H9 (cell line): ENCODE data around the gene PODNL1. TPM values are rescaled to one million over a fixed set of nuclear protein-coding genes. Genes with fewer than 3 reads are reported as not detected.

Experiments
- DNase-seq: peaks from one replicate; pipeline ENCODE4 v3.0.0-alpha.2; 2017
- H2AFZ ChIP-seq: one replicate; pipeline ENCODE4 v1.6.1; 2013; ENCODE audit warnings: mild to moderate bottlenecking, low read length, control low read depth, moderate library complexity
- H2AK5ac ChIP-seq: 2 replicates; pipeline ENCODE4 v1.6.1; 2013; ENCODE audit warnings: low read length, control low read depth, mixed read lengths; ENCODE audit not compliant: insufficient read length
- H2BK120ac ChIP-seq: one replicate; pipeline ENCODE4 v1.6.1; 2013; ENCODE audit warnings: low read depth, mild to moderate bottlenecking, low read length, control low read depth, inconsistent platforms; ENCODE audit not compliant: poor library complexity, severe bottlenecking
- H2BK12ac ChIP-seq: 2 replicates; pipeline ENCODE4 v1.6.1; 2013; ENCODE audit warnings: low read length, control low read depth, mixed read lengths, low read depth; ENCODE audit not compliant: insufficient read length
- H2BK15ac ChIP-seq: 2 replicates; pipeline ENCODE4 v1.6.1; 2013; ENCODE audit warnings: low read depth, low read length, control low read depth
- H2BK20ac ChIP-seq: one replicate; pipeline ENCODE4 v1.6.1; 2013; ENCODE audit warnings: low read depth, mild to moderate bottlenecking, low read length, control low read depth, inconsistent platforms; ENCODE audit not compliant: poor library complexity, severe bottlenecking
- H2BK5ac ChIP-seq: 2 replicates; pipeline ENCODE4 v1.6.1; 2013; ENCODE audit warnings: low read length, control low read depth, mixed read lengths; ENCODE audit not compliant: insufficient read length
- H3K14ac ChIP-seq: 2 replicates; pipeline ENCODE4 v1.6.1; 2013; ENCODE audit warnings: low read length, control low read depth; ENCODE audit not compliant: insufficient read depth
- H3K18ac ChIP-seq: 2 replicates; pipeline ENCODE4 v1.6.1; 2013; ENCODE audit warnings: low read depth, mild to moderate bottlenecking, mixed read lengths, low read length, control low read depth; ENCODE audit not compliant: insufficient read length
- H3K23ac ChIP-seq: 2 replicates; pipeline ENCODE4 v1.6.1; 2013; ENCODE audit warnings: low read length, control low read depth, mixed read lengths, low read depth; ENCODE audit not compliant: insufficient read length
- H3K23me2 ChIP-seq: 2 replicates; pipeline ENCODE4 v1.6.1; 2013; ENCODE audit warnings: low read depth, mild to moderate bottlenecking, mixed read lengths, low read length, control low read depth; ENCODE audit not compliant: insufficient read length, poor library complexity, severe bottlenecking
- H3K27ac ChIP-seq: 2 replicates; pipeline ENCODE4 v1.5.1; 2013; ENCODE audit warnings: low read length, control low read depth, mixed read lengths, low read depth; ENCODE audit not compliant: insufficient read length
- H3K27me3 ChIP-seq: 2 replicates; pipeline ENCODE4 v1.6.1; 2013; ENCODE audit warnings: low read length, control low read depth, inconsistent platforms; ENCODE audit not compliant: insufficient read depth
- H3K4ac ChIP-seq: 2 replicates; pipeline ENCODE4 v1.6.1; 2013; ENCODE audit warnings: low read depth, mild to moderate bottlenecking, control low read depth, inconsistent platforms, low read length, moderate library complexity
- H3K4me1 ChIP-seq: 2 replicates; pipeline ENCODE4 v1.6.1; 2013; ENCODE audit warnings: low read length, control low read depth, inconsistent platforms; ENCODE audit not compliant: insufficient read depth
- H3K4me2 ChIP-seq: 2 replicates; pipeline ENCODE4 v1.6.1; 2013; ENCODE audit warnings: low read length, control low read depth, mixed read lengths; ENCODE audit not compliant: insufficient read length, insufficient read depth
- H3K56ac ChIP-seq: 2 replicates; pipeline ENCODE4 v1.6.1; 2013; ENCODE audit warnings: low read depth, mild to moderate bottlenecking, mixed read lengths, low read length, control low read depth; ENCODE audit not compliant: insufficient read length
- H3K79me1 ChIP-seq: 2 replicates; pipeline ENCODE4 v1.6.1; 2013; ENCODE audit warnings: low read depth, mild to moderate bottlenecking, moderate library complexity, low read length, control low read depth, inconsistent platforms; ENCODE audit not compliant: insufficient read depth, poor library complexity, severe bottlenecking
- H3K79me2 ChIP-seq: 2 replicates; pipeline ENCODE4 v1.6.1; 2013; ENCODE audit warnings: low read length, control low read depth, inconsistent platforms; ENCODE audit not compliant: insufficient read depth
- H3K9ac ChIP-seq: 2 replicates; pipeline ENCODE4 v1.6.1; 2013; ENCODE audit warnings: low read length, control low read depth, mixed read lengths; ENCODE audit not compliant: insufficient read length; ENCODE audit errors: extremely low read depth
- H3K9me3 ChIP-seq: one replicate; pipeline ENCODE4 v1.6.1; 2013; ENCODE audit warnings: low read depth, low read length, inconsistent platforms; ENCODE audit not compliant: control insufficient read depth
- H3T11ph ChIP-seq: one replicate; pipeline ENCODE4 v1.6.1; 2013; ENCODE audit warnings: mild to moderate bottlenecking, low read length, control low read depth, inconsistent platforms
- H4K20me1 ChIP-seq: one replicate; pipeline ENCODE4 v1.6.1; 2013; ENCODE audit not compliant: control insufficient read depth, insufficient read length, insufficient read depth
- H4K5ac ChIP-seq: 2 replicates; pipeline ENCODE4 v1.6.1; 2013; ENCODE audit warnings: low read depth, mild to moderate bottlenecking, mixed read lengths, low read length, control low read depth; ENCODE audit not compliant: insufficient read length
- H4K8ac ChIP-seq: replicated peaks from 2 replicates; pipeline ENCODE4 v1.6.1; 2013; ENCODE audit warnings: low read length, control low read depth, mixed read lengths, low read depth; ENCODE audit not compliant: insufficient read length
- H4K91ac ChIP-seq: 2 replicates; pipeline ENCODE4 v1.6.1; 2013; ENCODE audit warnings: low read depth, mild to moderate bottlenecking, moderate library complexity, mixed read lengths, low read length, control low read depth; ENCODE audit not compliant: insufficient read length
- H3K27ac Mint-ChIP-seq, 3 experiments: 2 replicates in 2 of 3; 3 replicates in 1 of 3; pipeline ENCODE4 v1.8.0; 2020 to 2021; ENCODE audit warnings: mixed read lengths in 3 of 3, mild to moderate bottlenecking in 1 of 3, moderate library complexity in 1 of 3
- H3K27me3 Mint-ChIP-seq: 2 replicates; pipeline ENCODE4 v1.8.0; 2021; ENCODE audit warnings: low read depth, mild to moderate bottlenecking, moderate library complexity, mixed read lengths
- H3K36me3 Mint-ChIP-seq, 3 experiments: 2 replicates in 2 of 3; 3 replicates in 1 of 3; pipeline ENCODE4 v1.8.0; 2020 to 2021; ENCODE audit warnings: low read depth in 3 of 3, mixed read lengths in 3 of 3; ENCODE audit not compliant: insufficient read depth in 1 of 3
- H3K4me1 Mint-ChIP-seq, 2 experiments: 2 replicates each; pipeline ENCODE4 v1.8.0; 2020; ENCODE audit warnings: mixed read lengths in 2 of 2
- H3K4me3 Mint-ChIP-seq, 2 experiments: 2 replicates in 1 of 2; 3 replicates in 1 of 2; pipeline ENCODE4 v1.8.0; 2020 to 2021; ENCODE audit warnings: mild to moderate bottlenecking in 2 of 2, mixed read lengths in 2 of 2, moderate library complexity in 1 of 2
- H3K9me3 Mint-ChIP-seq, 2 experiments: 2 replicates in 1 of 2; 3 replicates in 1 of 2; pipeline ENCODE4 v1.8.0; 2020; ENCODE audit warnings: mild to moderate bottlenecking in 2 of 2, mixed read lengths in 2 of 2, moderate library complexity in 1 of 2
- WGBS: extraction: QIAGEN DNeasy Blood & Tissue Kit; methylation state at CpG from one replicate; pipeline ENCODE4 v1.1.7; 2013; ENCODE audit warnings: missing lambda C conversion rate, low lambda C conversion rate, mixed read lengths; ENCODE audit not compliant: insufficient read length; ENCODE audit errors: extremely low coverage; 5-methylcytosine and 5-hydroxymethylcytosine counted together
- total RNA-seq: library from RNA; stranded (reverse); gene quantifications from 2 replicates; pipeline ENCODE4 v1.2.1, GENCODE V29; 2021
- TF ChIP-seq, protein P1 (sequence below): fragments of 200-600 bp; sonication (generic); conservative IDR thresholded peaks from 3 replicates; pipeline ENCODE4 v1.8.0; 2021; ENCODE audit warnings: antibody characterized with exemption, mild to moderate bottlenecking

The PODNL1 gene
- total RNA-seq, 1 experiment from 2014 or later, result 0.68 TPM

DNA sequence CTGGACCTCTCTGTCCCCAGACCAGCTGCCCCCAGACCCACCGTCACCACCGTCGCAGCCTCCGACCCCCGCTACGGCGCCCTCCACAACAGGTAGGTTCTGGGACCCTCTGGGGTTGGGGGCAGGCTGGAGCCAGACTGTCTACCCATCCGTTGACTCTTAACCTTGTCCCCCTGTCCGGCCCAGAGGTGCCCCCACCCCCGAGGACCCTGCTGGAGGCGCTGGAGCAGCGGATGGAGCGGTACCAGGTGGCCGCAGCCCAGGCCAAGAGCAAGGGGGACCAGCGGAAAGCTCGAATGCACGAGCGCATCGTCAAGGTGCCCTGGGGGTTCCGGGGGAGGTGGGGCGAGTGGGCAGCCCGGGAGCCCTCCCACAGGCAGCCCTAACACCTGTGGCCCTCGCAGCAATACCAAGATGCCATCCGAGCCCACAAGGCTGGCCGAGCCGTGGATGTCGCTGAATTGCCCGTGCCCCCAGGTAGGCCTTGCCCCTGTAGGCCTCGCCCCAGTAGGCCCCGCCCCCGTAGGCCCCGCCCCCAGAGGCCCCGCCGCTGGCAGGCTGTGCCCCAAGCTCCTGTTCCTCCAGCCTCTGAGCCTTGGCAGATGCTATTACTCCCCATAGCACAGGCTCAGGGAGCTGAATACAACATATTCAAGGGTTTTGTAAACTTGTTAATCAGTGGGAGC is 19.3 kb downstream of the PODNL1 start:
- H3K4me2 ChIP-seq, result no peak overlapping the region
- H2BK15ac ChIP-seq, result no peak overlapping the region
- H2BK12ac ChIP-seq, result no peak overlapping the region
- no peaks in the 10 kb centered on the region for H3K23me2 ChIP-seq
- no peak overlapping the region for H3K56ac ChIP-seq
- no peak overlapping the region for H3T11ph ChIP-seq
- H2BK120ac ChIP-seq, result no peak overlapping the region
- TF ChIP-seq, protein P1, sequence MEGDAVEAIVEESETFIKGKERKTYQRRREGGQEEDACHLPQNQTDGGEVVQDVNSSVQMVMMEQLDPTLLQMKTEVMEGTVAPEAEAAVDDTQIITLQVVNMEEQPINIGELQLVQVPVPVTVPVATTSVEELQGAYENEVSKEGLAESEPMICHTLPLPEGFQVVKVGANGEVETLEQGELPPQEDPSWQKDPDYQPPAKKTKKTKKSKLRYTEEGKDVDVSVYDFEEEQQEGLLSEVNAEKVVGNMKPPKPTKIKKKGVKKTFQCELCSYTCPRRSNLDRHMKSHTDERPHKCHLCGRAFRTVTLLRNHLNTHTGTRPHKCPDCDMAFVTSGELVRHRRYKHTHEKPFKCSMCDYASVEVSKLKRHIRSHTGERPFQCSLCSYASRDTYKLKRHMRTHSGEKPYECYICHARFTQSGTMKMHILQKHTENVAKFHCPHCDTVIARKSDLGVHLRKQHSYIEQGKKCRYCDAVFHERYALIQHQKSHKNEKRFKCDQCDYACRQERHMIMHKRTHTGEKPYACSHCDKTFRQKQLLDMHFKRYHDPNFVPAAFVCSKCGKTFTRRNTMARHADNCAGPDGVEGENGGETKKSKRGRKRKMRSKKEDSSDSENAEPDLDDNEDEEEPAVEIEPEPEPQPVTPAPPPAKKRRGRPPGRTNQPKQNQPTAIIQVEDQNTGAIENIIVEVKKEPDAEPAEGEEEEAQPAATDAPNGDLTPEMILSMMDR, result no peak
- no peak overlapping the region for H2AK5ac ChIP-seq
- H4K20me1 ChIP-seq, result no peaks in the 10 kb centered on the region
- H3K79me2 ChIP-seq, result no peaks in the 10 kb centered on the region
- H3K4ac ChIP-seq, result no peak overlapping the region
- H4K5ac ChIP-seq, result no peak overlapping the region
- no peak overlapping the region for H4K8ac ChIP-seq
- Mint-ChIP-seq H3K27ac (no peak overlapping the region), H3K36me3 (peaks cover 37 to 83% (median 62%) of the 10 kb centered on the region in 3 experiments), H3K4me3 (no peak overlapping the region), H3K9me3 (peaks cover 8 to 12% of the 10 kb centered on the region in 2 experiments; a peak in 4 of 5 replicates), H3K27me3 (no peaks in the 10 kb centered on the region), H3K4me1 (no peaks in the 10 kb centered on the region)
- DNase-seq, result peak; percentile 56
- no peaks in the 10 kb centered on the region for H3K4me1 ChIP-seq
- H3K9me3 ChIP-seq, result peaks cover 6% of the 10 kb centered on the region
- no peak overlapping the region for H2BK20ac ChIP-seq
- no peak overlapping the region for H3K9ac ChIP-seq
- no peaks in the 10 kb centered on the region for H3K79me1 ChIP-seq
- H3K18ac ChIP-seq, result no peak overlapping the region
- no peak overlapping the region for H2BK5ac ChIP-seq
- H3K27me3 ChIP-seq, result no peaks in the 10 kb centered on the region
- H2AFZ ChIP-seq, result no peak overlapping the region
- no peak overlapping the region for H3K27ac ChIP-seq
- H3K23ac ChIP-seq, result no peak overlapping the region
- H4K91ac ChIP-seq, result no peak overlapping the region
- WGBS, result no CpG with 5 or more reads among the region's 34 CpGs
- H3K14ac ChIP-seq, result no peak overlapping the region
